T-cell (primary cell): ENCODE results near the gene PCA3. TPM values are rescaled to one million over a fixed set of nuclear protein-coding genes. Genes with fewer than 3 reads are reported as not detected.

ENCODE experiments used
- ATAC-seq, 4 experiments: fragments of 200-7000 bp in 3 of 4; fragments of 150-1000 bp in 1 of 4; cut with Tn5 transposase; replicated peaks in 1 of 4; 1 replicate in 3 of 4; 2 replicates in 1 of 4; pipeline ENCODE4 v1.10.0; 2021; ENCODE audit warnings: moderate library complexity in 3 of 4, mild to moderate bottlenecking in 2 of 4, moderate number of reproducible peaks in 1 of 4
- CTCF ChIA-PET, 2 donors: fragments of 300-600 bp; sonication (Branson Sonifier 250); formaldehyde crosslinking; loops; one replicate each; lab custom pipeline; 2022; ENCODE audit warnings: antibody characterized with exemption in 2 of 2; lab: Charles Lee
- POLR2A ChIA-PET, 2 donors: fragments of 300-600 bp; sonication (Branson Sonifier 250); formaldehyde crosslinking; loops; one replicate each; lab custom pipeline; 2022; ENCODE audit warnings: antibody characterized with exemption in 2 of 2; lab: Charles Lee
- DNase-seq, 35 experiments: peaks; one replicate each; pipeline versions ENCODE4 v3.0.0 to v3.0.0-alpha.2; 2013 to 2023
- H3K27ac ChIP-seq: one replicate; pipeline ENCODE4 v1.5.1; 2013; ENCODE audit warnings: low read length
- H3K27me3 ChIP-seq, 2 experiments: replicated peaks in 1 of 2; 1 replicate in 1 of 2; 2 replicates in 1 of 2; pipeline versions ENCODE4 v1.6.1 to v1.7.0; 2013; ENCODE audit warnings: low read length in 1 of 2, mixed read lengths in 1 of 2; ENCODE audit not compliant: control insufficient read depth in 2 of 2, insufficient read depth in 2 of 2; ENCODE audit errors: extremely low read depth in 1 of 2
- H3K36me3 ChIP-seq, 2 donors: 1 replicate in 1 of 2; 2 replicates in 1 of 2; pipeline versions ENCODE4 v1.6.1 to v1.7.0; 2013; ENCODE audit warnings: low read length in 1 of 2; ENCODE audit not compliant: control insufficient read depth in 2 of 2, insufficient read depth in 1 of 2; ENCODE audit errors: extremely low read depth in 1 of 2
- H3K4me1 ChIP-seq, 2 experiments: 1 replicate in 1 of 2; 2 replicates in 1 of 2; pipeline versions ENCODE4 v1.6.1 to v1.7.0; 2013; ENCODE audit warnings: low read length in 2 of 2, mixed read lengths in 1 of 2; ENCODE audit not compliant: insufficient read depth in 2 of 2, control insufficient read depth in 1 of 2; ENCODE audit errors: extremely low read depth in 1 of 2
- H3K4me3 ChIP-seq, 2 donors: 1 replicate in 1 of 2; 2 replicates in 1 of 2; pipeline versions ENCODE4 v1.5.1 to v1.7.0; 2013; ENCODE audit warnings: mild to moderate bottlenecking in 2 of 2, low read length in 1 of 2, moderate library complexity in 1 of 2; ENCODE audit not compliant: control insufficient read depth in 1 of 2; ENCODE audit errors: extremely low read depth in 1 of 2
- H3K9me3 ChIP-seq: 2 replicates; pipeline ENCODE4 v1.7.0; 2013
- H3K27ac Mint-ChIP-seq, 2 donors: one replicate each; pipeline ENCODE4 v1.8.0; 2020 to 2021; ENCODE audit warnings: mild to moderate bottlenecking in 2 of 2, mixed read lengths in 2 of 2
- H3K27me3 Mint-ChIP-seq, 2 donors: one replicate each; pipeline ENCODE4 v1.8.0; 2021 to 2022; ENCODE audit warnings: mixed read lengths in 2 of 2
- H3K36me3 Mint-ChIP-seq: one replicate; pipeline ENCODE4 v1.8.0; 2021; ENCODE audit warnings: mixed read lengths
- H3K4me1 Mint-ChIP-seq, 3 donors: one replicate each; pipeline ENCODE4 v1.8.0; 2020 to 2022; ENCODE audit warnings: mixed read lengths in 3 of 3, mild to moderate bottlenecking in 1 of 3
- H3K4me3 Mint-ChIP-seq, 3 donors: one replicate each; pipeline ENCODE4 v1.8.0; 2020 to 2022; ENCODE audit warnings: mild to moderate bottlenecking in 3 of 3, mixed read lengths in 3 of 3, moderate library complexity in 3 of 3
- H3K9me3 Mint-ChIP-seq, 3 donors: one replicate each; pipeline ENCODE4 v1.8.0; 2020 to 2022; ENCODE audit warnings: mixed read lengths in 3 of 3
- WGBS: methylation state at CpG from one replicate; pipeline ENCODE4 v1.1.5; 2013; ENCODE audit warnings: missing lambda C conversion rate; ENCODE audit not compliant: insufficient coverage; 5-methylcytosine and 5-hydroxymethylcytosine counted together
- total RNA-seq, 35 experiments: library from RNA in 6 of 35; stranded (reverse) in 6 of 35; fragments of 120-200 nt in 1 of 35; gene quantifications; one replicate each; pipeline versions ENCODE4 v1.2.1 to v1.2.4 and lab custom pipeline; 2013 to 2026

PCA3 gene
- total RNA-seq, 5 donors from 2014 or later (not counting 1 experiment from before 2014, with no cell fraction given): not detected

GRCh38 chr9:76743931-76744330 lies 20.3 kb upstream of the PCA3 start:
- no peak overlapping the region for H3K27ac Mint-ChIP-seq
- ChIA-PET CTCF (no interaction called here), POLR2A (no interaction called here)
- Histone ChIP-seq H3K4me1 (no peaks in the 10 kb centered on the region), H3K36me3 (no peaks in the 10 kb centered on the region), H3K9me3 (no peaks in the 10 kb centered on the region), H3K4me3 (no peak overlapping the region), H3K27ac (no peak overlapping the region), H3K27me3 (peaks cover 0 to 8% of the 10 kb centered on the region in 2 experiments)
- H3K4me1 Mint-ChIP-seq: peaks cover 0 to 4% (median 0%) of the 10 kb centered on the region in 3 donors
- no peak for ATAC-seq
- no CpG with 5 or more reads among the region's 3 CpGs for WGBS
- no peak for DNase-seq
- H3K4me3 Mint-ChIP-seq: no peak overlapping the region
- H3K27me3 Mint-ChIP-seq: peaks cover 14 to 19% of the 10 kb centered on the region in 2 donors
- H3K36me3 Mint-ChIP-seq: no peaks in the 10 kb centered on the region
- peaks cover 4 to 15% (median 4%) of the 10 kb centered on the region in 3 donors for H3K9me3 Mint-ChIP-seq

GRCh38 chr9:76744336-76744735 lies 19.9 kb upstream of the PCA3 start:
- no peak overlapping the region for H3K4me3 ChIP-seq
- Mint-ChIP-seq H3K36me3 (no peaks in the 10 kb centered on the region), H3K4me3 (no peak overlapping the region), H3K4me1 (peaks cover 0 to 4% (median 0%) of the 10 kb centered on the region in 3 donors), H3K9me3 (peaks cover 4 to 15% (median 4%) of the 10 kb centered on the region in 3 donors), H3K27me3 (peaks cover 12 to 18% of the 10 kb centered on the region in 2 donors), H3K27ac (no peak overlapping the region)
- no peaks in the 10 kb centered on the region for H3K36me3 ChIP-seq
- ChIA-PET CTCF (no interaction called here), POLR2A (no interaction called here)
- peaks cover 0 to 8% of the 10 kb centered on the region in 2 experiments for H3K27me3 ChIP-seq
- H3K4me1 ChIP-seq: no peaks in the 10 kb centered on the region
- no peak for DNase-seq
- no peaks in the 10 kb centered on the region for H3K9me3 ChIP-seq
- no peak for ATAC-seq
- 74% methylated on average over 2 of the region's 3 CpGs for WGBS
- no peak overlapping the region for H3K27ac ChIP-seq

- no peak overlapping the region for H3K27ac Mint-ChIP-seq
- ChIA-PET POLR2A (no interaction called here), CTCF (interaction anchor here in 1 of 2 donors (0.6 kb wide), 1 partner anchor 29 kb away, joined by 3 read pairs; no protein-coding TSS in a partner anchor)
- no peak overlapping the region for H3K4me3 Mint-ChIP-seq
- no peak overlapping the region for H3K4me3 ChIP-seq
- no peaks in the 10 kb centered on the region for H3K36me3 Mint-ChIP-seq
- H3K4me1 Mint-ChIP-seq: peaks cover 0 to 7% (median 2%) of the 10 kb centered on the region in 3 donors
- H3K36me3 ChIP-seq: no peaks in the 10 kb centered on the region
- peaks cover 6 to 7% of the 10 kb centered on the region in 2 donors for H3K27me3 Mint-ChIP-seq
- H3K9me3 Mint-ChIP-seq: no peaks in the 10 kb centered on the region
- DNase-seq (no peak), ATAC-seq (no peak)
- H3K27me3 ChIP-seq: no peaks in the 10 kb centered on the region
- no peaks in the 10 kb centered on the region for H3K9me3 ChIP-seq
- WGBS: 100% methylated on average over 1 of the region's 3 CpGs
- no peak overlapping the region for H3K27ac ChIP-seq
- no peaks in the 10 kb centered on the region for H3K4me1 ChIP-seq
Measured at GRCh38 chr9:76751001-76751400, 13.2 kb upstream of the PCA3 start.

DNA sequence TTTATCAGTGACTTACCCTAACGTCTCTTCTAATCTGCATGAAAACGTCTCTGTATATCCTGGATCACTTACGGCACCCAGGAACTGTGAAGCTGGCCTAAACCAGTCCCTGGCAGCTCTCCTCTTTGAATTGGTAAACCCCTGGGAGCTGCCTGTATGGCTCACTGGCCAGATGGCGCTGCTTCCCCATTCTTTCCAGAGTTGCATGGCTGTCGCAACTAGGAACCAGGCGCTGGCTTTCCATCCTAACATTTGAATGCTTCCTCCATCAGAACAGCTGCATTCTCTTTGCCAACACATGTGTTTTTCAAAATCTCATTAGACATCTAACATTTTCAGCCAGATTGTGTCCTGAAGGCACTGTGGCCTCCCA lies 8.0 kb upstream of the PCA3 start:
- Histone ChIP-seq H3K4me3 (no peak overlapping the region), H3K9me3 (no peaks in the 10 kb centered on the region), H3K4me1 (no peaks in the 10 kb centered on the region), H3K36me3 (no peaks in the 10 kb centered on the region), H3K27me3 (no peaks in the 10 kb centered on the region), H3K27ac (no peak overlapping the region)
- ChIA-PET POLR2A (no interaction called here), CTCF (no interaction called here)
- ATAC-seq (no peak), DNase-seq (no peak)
- Mint-ChIP-seq H3K27me3 (peaks cover 5 to 6% of the 10 kb centered on the region in 2 donors), H3K4me1 (peaks cover 0 to 16% (median 2%) of the 10 kb centered on the region in 3 donors), H3K36me3 (no peaks in the 10 kb centered on the region), H3K27ac (no peak overlapping the region), H3K4me3 (no peak overlapping the region), H3K9me3 (no peaks in the 10 kb centered on the region)
- WGBS: 80% methylated on average over 6 of the region's 6 CpGs

DNA sequence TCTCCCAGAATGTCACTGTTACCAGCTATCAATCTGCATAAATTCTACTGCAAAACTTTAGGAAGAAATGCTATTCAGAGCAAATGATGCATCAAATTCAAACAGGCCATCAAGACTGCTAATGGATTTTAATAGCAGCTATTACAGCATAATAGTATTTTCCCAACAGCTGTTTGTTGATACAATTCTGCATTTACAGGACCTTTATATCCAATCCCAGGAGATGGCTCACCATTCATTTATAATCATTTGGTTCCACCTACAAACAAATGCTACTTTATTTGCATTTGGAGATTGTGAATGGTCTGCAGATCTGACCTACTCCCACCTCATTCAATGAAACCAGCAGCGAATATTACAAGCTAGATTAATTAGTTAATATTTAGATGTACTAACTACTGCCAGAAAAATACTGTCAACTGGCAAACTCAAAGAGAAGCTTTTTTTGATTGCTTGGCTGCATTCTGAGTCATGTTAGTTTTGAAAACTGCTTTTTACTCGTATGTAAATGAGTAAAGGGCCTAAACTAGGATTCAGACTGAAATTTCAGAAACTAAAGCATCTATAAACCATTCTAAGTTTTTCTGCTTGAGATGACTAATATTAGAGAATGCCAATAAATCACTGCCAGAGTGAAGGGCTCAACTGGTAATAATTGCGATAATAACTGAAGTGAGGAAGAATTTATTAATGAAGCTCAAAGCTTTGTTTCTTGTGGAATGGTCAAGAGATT lies 7.1 kb upstream of the PCA3 start:
- H3K4me1 Mint-ChIP-seq: peaks cover 0 to 16% (median 2%) of the 10 kb centered on the region in 3 donors
- peaks cover 5 to 6% of the 10 kb centered on the region in 2 donors for H3K27me3 Mint-ChIP-seq
- Histone ChIP-seq H3K27me3 (no peaks in the 10 kb centered on the region), H3K4me1 (no peaks in the 10 kb centered on the region), H3K4me3 (no peak overlapping the region), H3K27ac (no peak overlapping the region), H3K36me3 (no peaks in the 10 kb centered on the region), H3K9me3 (no peaks in the 10 kb centered on the region)
- CTCF ChIA-PET: no interaction called here
- POLR2A ChIA-PET: no interaction called here
- DNase-seq (no peak), ATAC-seq (no peak)
- no peaks in the 10 kb centered on the region for H3K36me3 Mint-ChIP-seq
- H3K27ac Mint-ChIP-seq: no peak overlapping the region
- WGBS: 100% methylated on average over 1 of the region's 3 CpGs
- no peaks in the 10 kb centered on the region for H3K9me3 Mint-ChIP-seq
- H3K4me3 Mint-ChIP-seq: no peak overlapping the region

DNA sequence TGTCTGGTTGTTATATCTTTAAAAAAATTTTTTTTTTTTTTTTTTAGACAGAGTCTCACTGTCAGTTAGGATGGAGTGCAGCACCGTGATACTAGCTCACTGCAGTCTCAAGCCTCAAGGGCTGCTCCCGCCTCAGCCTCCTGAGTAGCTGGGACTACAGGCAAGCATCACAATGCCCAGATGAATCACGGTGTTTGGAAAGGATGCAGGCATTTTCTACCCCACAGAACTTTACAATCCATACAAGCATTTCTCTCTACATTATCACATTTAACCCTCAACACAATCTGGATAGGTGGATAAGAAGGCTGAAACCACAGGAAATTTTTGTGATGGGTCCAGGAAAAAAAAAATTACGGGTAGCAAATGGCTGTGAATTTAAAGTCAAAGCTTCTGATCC lies 5.8 kb upstream of the PCA3 start:
- H3K27me3 Mint-ChIP-seq: peaks cover 5 to 6% of the 10 kb centered on the region in 2 donors
- POLR2A ChIA-PET: no interaction called here
- ATAC-seq: no peak

More for the DNA sequence above, 5.8 kb upstream of the PCA3 start:
- CTCF ChIA-PET: no interaction called here
- Histone ChIP-seq H3K27me3 (no peaks in the 10 kb centered on the region), H3K36me3 (no peaks in the 10 kb centered on the region), H3K9me3 (no peaks in the 10 kb centered on the region), H3K4me1 (no peaks in the 10 kb centered on the region), H3K4me3 (no peak overlapping the region), H3K27ac (no peak overlapping the region)
- Mint-ChIP-seq H3K27ac (no peak overlapping the region), H3K36me3 (no peaks in the 10 kb centered on the region), H3K4me1 (peaks cover 0 to 16% (median 2%) of the 10 kb centered on the region in 3 donors), H3K4me3 (no peak overlapping the region), H3K9me3 (no peaks in the 10 kb centered on the region)
- DNase-seq: no peak
- WGBS: 86% methylated on average over 2 of the region's 4 CpGs
